ENCODE measurements around the gene PRICKLE3.

PRICKLE3 gene

DNA sequence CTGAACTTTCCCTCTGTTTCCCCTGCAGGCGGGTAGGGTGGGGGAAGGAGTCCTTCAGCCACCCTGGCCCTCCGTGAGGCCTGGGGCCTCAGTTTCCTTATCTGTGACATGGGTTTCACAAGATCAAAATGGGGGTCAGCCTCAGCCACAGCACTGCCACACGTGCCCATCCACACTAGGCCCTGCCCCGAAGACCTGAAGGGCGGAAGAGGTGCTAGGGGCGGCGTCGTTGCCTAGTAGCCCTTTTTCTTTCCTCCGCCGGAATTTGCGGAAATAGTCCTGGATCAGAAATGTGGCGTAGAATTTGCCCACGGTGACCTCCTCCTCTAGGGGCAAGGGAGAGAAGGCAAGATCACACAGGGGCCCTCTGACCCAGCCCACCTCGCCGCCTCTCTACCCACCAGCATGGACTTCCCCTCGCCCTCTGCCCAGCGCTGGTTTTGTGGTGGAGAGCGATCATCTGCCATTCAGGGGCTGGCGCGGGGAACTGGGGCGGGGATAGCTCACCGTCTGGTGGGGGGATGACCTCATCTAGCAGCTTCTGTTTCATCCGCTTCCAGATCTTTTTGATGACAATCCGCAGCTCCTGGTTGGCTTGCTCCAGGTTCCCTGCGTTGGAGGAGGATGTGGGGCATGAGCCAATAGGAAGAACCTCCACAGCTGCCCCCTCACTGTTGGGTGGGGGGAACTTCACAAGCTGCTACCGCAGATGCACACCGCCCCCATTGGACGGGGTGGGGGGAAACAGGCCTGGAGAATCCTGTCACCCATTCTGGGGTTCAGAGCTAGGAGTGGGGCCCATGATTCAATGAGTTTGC lies 23.5 kb upstream of the PRICKLE3 start:
- Histone ChIP-seq H3K27me3 (ENCODE audit: control insufficient read depth, low read length) (no peaks in the 10 kb centered on the region), H4K20me1 (ENCODE audit: control insufficient read depth, insufficient read depth, low read depth, low read length) (no peaks in the 10 kb centered on the region), H3K4me2 (ENCODE audit: low read length) (no peak overlapping the region), H3K4me3 (ENCODE audit: low read length) (no peak overlapping the region), H3K9me2 (replicated peaks; ENCODE audit: control insufficient read depth, low read length) (no peaks in the 10 kb centered on the region), H3F3A (ENCODE audit: control insufficient read depth, insufficient read depth) (no peaks in the 10 kb centered on the region), H3K27ac (ENCODE audit: low read depth, low read length) (no peak overlapping the region), H3K4me1 (ENCODE audit: control insufficient read depth, low read length) (no peaks in the 10 kb centered on the region), H3K79me2 (ENCODE audit: control insufficient read depth, low read length) (no peaks in the 10 kb centered on the region), H3K36me3 (ENCODE audit: control insufficient read depth, low read length) (no peaks in the 10 kb centered on the region), H3K9me3 (ENCODE audit: control insufficient read depth, insufficient read depth, low read length) (no peaks in the 10 kb centered on the region)
- TF ChIP-seq EZH2phosphoT487 (IDR thresholded peaks at IDR 0.05; ENCODE audit: borderline replicate concordance, low read length) (no peak), CTCF (IDR thresholded peaks at IDR 0.05; ENCODE audit: low read depth, low read length, poor library complexity, severe bottlenecking) (no peak)

DNA sequence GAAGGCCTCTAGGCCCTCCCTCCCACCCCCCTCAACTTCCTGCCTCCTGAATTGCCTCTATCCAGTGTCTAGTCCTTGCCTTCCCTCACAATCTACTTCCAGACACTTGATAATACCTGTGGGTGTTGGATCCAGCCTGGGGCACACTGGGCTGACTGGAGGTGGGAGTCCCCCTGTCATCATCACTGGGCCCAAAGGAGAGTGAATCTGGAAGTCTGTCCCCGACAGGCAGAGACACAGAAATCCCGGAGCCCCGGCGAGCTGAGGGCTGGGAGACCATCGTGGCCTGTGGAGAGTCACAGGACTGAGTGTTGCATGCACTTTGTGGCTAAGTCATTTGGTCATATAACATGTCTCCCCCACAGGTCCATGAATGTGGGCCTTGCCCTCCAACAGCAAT lies 22.2 kb upstream of the PRICKLE3 start:
- no peak for TF ChIP-seq CTCF (IDR thresholded peaks at IDR 0.05; ENCODE audit: low read depth, low read length, poor library complexity, severe bottlenecking)
- no peak for TF ChIP-seq EZH2phosphoT487 (IDR thresholded peaks at IDR 0.05; ENCODE audit: borderline replicate concordance, low read length)
- Histone ChIP-seq H3K4me2 (ENCODE audit: low read length) (no peak overlapping the region), H4K20me1 (ENCODE audit: control insufficient read depth, insufficient read depth, low read depth, low read length) (no peaks in the 10 kb centered on the region), H3K9me2 (replicated peaks; ENCODE audit: control insufficient read depth, low read length) (no peaks in the 10 kb centered on the region), H3K79me2 (ENCODE audit: control insufficient read depth, low read length) (no peaks in the 10 kb centered on the region), H3K36me3 (ENCODE audit: control insufficient read depth, low read length) (no peaks in the 10 kb centered on the region), H3K4me1 (ENCODE audit: control insufficient read depth, low read length) (no peaks in the 10 kb centered on the region), H3K27ac (ENCODE audit: low read depth, low read length) (no peak overlapping the region), H3K9me3 (ENCODE audit: control insufficient read depth, insufficient read depth, low read length) (no peaks in the 10 kb centered on the region), H3K27me3 (ENCODE audit: control insufficient read depth, low read length) (no peaks in the 10 kb centered on the region), H3K4me3 (ENCODE audit: low read length) (no peak overlapping the region), H3F3A (ENCODE audit: control insufficient read depth, insufficient read depth) (no peaks in the 10 kb centered on the region)

GRCh38 chrX:49206543-49206942 lies 20.4 kb upstream of the PRICKLE3 start:
- no peaks in the 10 kb centered on the region for H3K36me3 ChIP-seq (ENCODE audit: control insufficient read depth, low read length)
- H3K27me3 ChIP-seq (ENCODE audit: control insufficient read depth, low read length): no peaks in the 10 kb centered on the region
- H3K27ac ChIP-seq (ENCODE audit: low read depth, low read length): no peak overlapping the region
- no peaks in the 10 kb centered on the region for H3K79me2 ChIP-seq (ENCODE audit: control insufficient read depth, low read length)
- H4K20me1 ChIP-seq (ENCODE audit: control insufficient read depth, insufficient read depth, low read depth, low read length): no peaks in the 10 kb centered on the region
- H3K9me2 ChIP-seq (replicated peaks; ENCODE audit: control insufficient read depth, low read length): no peaks in the 10 kb centered on the region
- no peaks in the 10 kb centered on the region for H3F3A ChIP-seq (ENCODE audit: control insufficient read depth, insufficient read depth)
- TF ChIP-seq EZH2phosphoT487 (IDR thresholded peaks at IDR 0.05; ENCODE audit: borderline replicate concordance, low read length) (no peak), CTCF (IDR thresholded peaks at IDR 0.05; ENCODE audit: low read depth, low read length, poor library complexity, severe bottlenecking) (no peak)
- no peaks in the 10 kb centered on the region for H3K9me3 ChIP-seq (ENCODE audit: control insufficient read depth, insufficient read depth, low read length)
- no peak overlapping the region for H3K4me3 ChIP-seq (ENCODE audit: low read length)
- no peak overlapping the region for H3K4me2 ChIP-seq (ENCODE audit: low read length)
- H3K4me1 ChIP-seq (ENCODE audit: control insufficient read depth, low read length): no peaks in the 10 kb centered on the region
